GM12878 (cell line): ENCODE data around the gene OR4K2.

Experiments
- ATF2 ChIP-seq: IDR thresholded peaks from 2 replicates; pipeline ENCODE4 v1.6.1; 2012; ENCODE audit warnings: low read length, inconsistent platforms
- BHLHE40 ChIP-seq, 2 experiments: fragments of 450-650 bp in 1 of 2; IDR thresholded peaks; 2 replicates each; pipeline ENCODE4 v1.6.1; 2011 to 2017; ENCODE audit warnings: low read depth in 2 of 2, borderline replicate concordance in 1 of 2, improper control_type of control experiment in 1 of 2, low read length in 1 of 2, mild to moderate bottlenecking in 1 of 2
- CREB1 ChIP-seq: IDR thresholded peaks from 2 replicates; pipeline ENCODE4 v1.6.1; 2012; ENCODE audit warnings: low read depth, mild to moderate bottlenecking, inconsistent platforms
- CTCF ChIP-seq, 3 experiments: IDR thresholded peaks in 2 of 3; conservative IDR thresholded peaks in 1 of 3; 2 replicates each; pipeline ENCODE4 v1.5.1; 2011; ENCODE audit warnings: low read depth in 3 of 3, low read length in 3 of 3, mild to moderate bottlenecking in 3 of 3, control low read depth in 2 of 3, moderate library complexity in 2 of 3, inconsistent platforms in 1 of 3, mixed read lengths in 1 of 3; ENCODE audit not compliant: control insufficient read depth in 2 of 3, insufficient read depth in 1 of 3; ENCODE audit errors: extremely low read depth in 1 of 3
- E2F8 ChIP-seq: fragments of 450-650 bp; IDR thresholded peaks from 2 replicates; pipeline ENCODE4 v1.6.1; 2018; ENCODE audit warnings: mild to moderate bottlenecking, low read depth, moderate library complexity; ENCODE audit not compliant: partially characterized antibody
- EZH2 ChIP-seq: IDR thresholded peaks from 2 replicates; pipeline ENCODE4 v1.6.1; 2012; ENCODE audit warnings: low read depth, mild to moderate bottlenecking, control low read depth, inconsistent platforms, low read length, borderline replicate concordance; ENCODE audit not compliant: control insufficient read depth
- NRF1 ChIP-seq: conservative IDR thresholded peaks from 2 replicates; pipeline ENCODE4 v1.6.1; 2011; ENCODE audit warnings: mild to moderate bottlenecking, low read depth, low read length, improper control_type of control experiment
- POLR2A ChIP-seq: IDR thresholded peaks from 2 replicates; pipeline ENCODE4 v1.6.1; 2011; ENCODE audit warnings: low read depth, mild to moderate bottlenecking, low read length
- POLR2AphosphoS5 ChIP-seq: IDR thresholded peaks from 2 replicates; pipeline ENCODE4 v1.6.1; 2011; ENCODE audit warnings: mild to moderate bottlenecking, low read length, inconsistent platforms
- REST ChIP-seq: IDR thresholded peaks from 2 replicates; pipeline ENCODE4 v1.6.1; 2012; ENCODE audit warnings: mild to moderate bottlenecking, low read depth, low read length
- RFX5 ChIP-seq: IDR thresholded peaks from 2 replicates; pipeline ENCODE4 v1.6.1; 2011; ENCODE audit warnings: low read depth, low read length, improper control_type of control experiment
- SRF ChIP-seq, 2 experiments: IDR thresholded peaks; 2 replicates each; pipeline ENCODE4 v1.6.1; 2011; ENCODE audit warnings: low read depth in 2 of 2, low read length in 2 of 2, mild to moderate bottlenecking in 1 of 2, moderate library complexity in 1 of 2
- SUZ12 ChIP-seq: fragments of 200-600 bp; sonication (generic); IDR thresholded peaks from one replicate; pipeline ENCODE4 v1.6.1; 2018; ENCODE audit warnings: antibody characterized with exemption, mild to moderate bottlenecking; ENCODE audit not compliant: unreplicated experiment
- USF2 ChIP-seq: IDR thresholded peaks from 2 replicates; pipeline ENCODE4 v1.6.1; 2011; ENCODE audit warnings: low read depth, low read length, improper control_type of control experiment, borderline replicate concordance

- TF ChIP-seq SRF (IDR thresholded peaks at IDR 0.05; ENCODE audit: low read depth in 2 of 2, low read length in 2 of 2) (no peak), BHLHE40 (IDR thresholded peaks at IDR 0.05; ENCODE audit: borderline replicate concordance in 1 of 2, low read depth in 2 of 2, low read length in 1 of 2) (no peak), POLR2A (no peak), CTCF (IDR thresholded peaks at IDR 0.05 in 2 of 3, conservative IDR thresholded peaks at IDR 0.05 in 1 of 3; ENCODE audit: control insufficient read depth in 2 of 3, extremely low read depth in 1 of 3, insufficient read depth in 1 of 3, low read depth in 3 of 3, low read length in 3 of 3) (no peak), REST (no peak), NRF1 (no peak), SUZ12 (no peak), USF2 (no peak), E2F8 (no peak), EZH2 (no peak), ATF2 (no peak), POLR2AphosphoS5 (no peak), CREB1 (no peak), RFX5 (no peak)
Measured at GRCh38 chr14:19874842-19875241, at the start of gene OR4K2.
